GM18868 (cell line): ENCODE measurements around the gene NHSL2.

Experiments
- ATAC-seq: cut with Tn5 transposase; IDR thresholded peaks from one replicate; pipeline ENCODE4 v1.9.1; 2021; ENCODE audit warnings: mild to moderate bottlenecking, moderate library complexity; ENCODE audit not compliant: unreplicated experiment

The NHSL2 gene

GRCh38 chrX:72016881-72017783, 106.5 kb downstream of the NHSL2 start:
- ATAC-seq = no peak

GRCh38 chrX:72018277-72019112, 107.8 kb downstream of the NHSL2 start:
- ATAC-seq = peak; percentile 70

GRCh38 chrX:72019487-72019886, 108.8 kb downstream of the NHSL2 start:
- no peak for ATAC-seq

GRCh38 chrX:72020204-72020603, 109.6 kb downstream of the NHSL2 start:
- ATAC-seq = no peak

GRCh38 chrX:72020788-72021187, 110.1 kb downstream of the NHSL2 start:
- peak; percentile 50 for ATAC-seq

- no peak for ATAC-seq
Observed at GRCh38 chrX:72021975-72022374, 111.3 kb downstream of the NHSL2 start.

- ATAC-seq = no peak
Observed at GRCh38 chrX:72023071-72023470, 112.4 kb downstream of the NHSL2 start.

- ATAC-seq = no peak
Observed at GRCh38 chrX:72025236-72025770, 114.7 kb downstream of the NHSL2 start.

- ATAC-seq = peak; percentile 89
Observed at GRCh38 chrX:72026341-72027023, 115.8 kb downstream of the NHSL2 start.

GRCh38 chrX:72027024-72027913, 116.6 kb downstream of the NHSL2 start:
- ATAC-seq = peak; percentile 23

GRCh38 chrX:72027914-72028307, 117.3 kb downstream of the NHSL2 start:
- no peak for ATAC-seq

- ATAC-seq = no peak
Observed at GRCh38 chrX:72028701-72029470, 118.2 kb downstream of the NHSL2 start.

- ATAC-seq = no peak
Observed at GRCh38 chrX:72029483-72030411, 119.1 kb downstream of the NHSL2 start.

- no peak for ATAC-seq
Observed at GRCh38 chrX:72030431-72030830, 119.8 kb downstream of the NHSL2 start.

GRCh38 chrX:72031118-72031517, 120.5 kb downstream of the NHSL2 start:
- no peak for ATAC-seq

GRCh38 chrX:72031634-72032033, 121.0 kb downstream of the NHSL2 start:
- no peak for ATAC-seq

- no peak for ATAC-seq
Observed at GRCh38 chrX:72037601-72038000, 127.0 kb downstream of the NHSL2 start.

- no peak for ATAC-seq
Observed at GRCh38 chrX:72038016-72038415, 127.4 kb downstream of the NHSL2 start.
